ENCODE results near the gene CAPN13.

CAPN13 gene

DNA sequence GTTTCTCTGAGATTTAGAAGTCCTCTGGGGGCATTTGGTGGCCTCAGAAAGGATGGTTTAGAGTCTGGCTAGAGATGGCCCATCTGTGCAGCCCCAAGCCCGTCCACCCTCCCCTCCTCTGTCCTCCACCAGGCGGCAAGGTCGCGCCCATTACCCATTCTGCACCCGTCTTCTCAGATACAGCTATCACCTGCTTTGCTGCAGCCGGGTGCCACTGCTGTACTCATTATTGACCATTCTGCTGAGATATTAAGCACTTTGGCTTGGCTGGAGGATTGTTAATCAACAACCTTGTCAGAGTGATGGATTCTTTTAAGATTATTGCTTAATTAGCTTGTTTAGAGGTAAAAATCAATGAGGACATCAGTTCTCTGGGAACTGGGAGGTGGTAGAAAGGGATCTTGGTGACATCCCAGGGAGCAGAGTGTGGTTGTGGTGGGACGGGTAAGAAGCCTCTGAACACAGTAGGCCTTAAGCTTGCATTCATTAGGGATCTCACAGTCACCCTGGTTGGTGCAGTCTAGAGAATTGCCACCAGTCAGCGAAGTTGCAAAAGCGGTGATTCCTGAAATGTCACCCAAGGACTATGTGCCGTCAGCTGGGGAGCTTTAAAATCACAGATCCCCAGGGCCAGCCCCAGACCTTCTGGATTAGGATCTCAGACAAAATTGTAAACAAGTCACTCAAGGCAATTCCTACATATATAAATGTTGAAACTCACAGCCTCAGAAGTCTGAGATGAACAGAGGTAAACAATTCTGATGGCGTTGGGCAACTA is 90.9 kb downstream of the CAPN13 start:
- TF ChIP-seq GATA3 (IDR thresholded peaks at IDR 0.05; ENCODE audit: low read depth, low read length) (no peak), GATA2 (IDR thresholded peaks at IDR 0.05; ENCODE audit: low read depth, low read length) (no peak)

GRCh38 chr2:30714811-30715709 is 92.2 kb downstream of the CAPN13 start:
- no peak for TF ChIP-seq GATA3 (IDR thresholded peaks at IDR 0.05; ENCODE audit: low read depth, low read length)
- no peak for TF ChIP-seq GATA2 (IDR thresholded peaks at IDR 0.05; ENCODE audit: low read depth, low read length)

DNA sequence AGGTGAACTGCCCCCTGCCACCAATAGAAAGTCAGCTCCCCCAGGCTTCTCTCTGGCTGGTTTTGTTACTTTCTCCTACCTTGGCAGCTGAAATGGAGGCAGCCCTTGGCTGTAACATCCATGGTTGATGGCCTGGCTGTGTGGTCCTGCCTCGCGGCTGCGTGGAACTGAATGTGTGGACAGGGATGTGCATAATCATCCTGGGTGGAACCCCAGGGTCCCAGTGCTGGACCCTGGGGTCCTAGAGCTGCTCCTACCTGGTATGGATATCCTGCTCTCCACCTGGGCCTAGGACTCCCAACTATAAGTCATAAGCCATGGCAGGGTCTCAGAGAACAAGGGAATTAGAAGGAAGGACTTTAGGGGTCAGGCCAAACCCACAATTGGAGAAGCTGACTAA is 93.5 kb downstream of the CAPN13 start:
- TF ChIP-seq GATA2 (IDR thresholded peaks at IDR 0.05; ENCODE audit: low read depth, low read length), result no peak
- TF ChIP-seq GATA3 (IDR thresholded peaks at IDR 0.05; ENCODE audit: low read depth, low read length), result no peak

- TF ChIP-seq GATA2 (IDR thresholded peaks at IDR 0.05; ENCODE audit: low read depth, low read length) (no peak), GATA3 (IDR thresholded peaks at IDR 0.05; ENCODE audit: low read depth, low read length) (no peak)
Observed at GRCh38 chr2:30711646-30712085, 95.6 kb downstream of the CAPN13 start.

DNA sequence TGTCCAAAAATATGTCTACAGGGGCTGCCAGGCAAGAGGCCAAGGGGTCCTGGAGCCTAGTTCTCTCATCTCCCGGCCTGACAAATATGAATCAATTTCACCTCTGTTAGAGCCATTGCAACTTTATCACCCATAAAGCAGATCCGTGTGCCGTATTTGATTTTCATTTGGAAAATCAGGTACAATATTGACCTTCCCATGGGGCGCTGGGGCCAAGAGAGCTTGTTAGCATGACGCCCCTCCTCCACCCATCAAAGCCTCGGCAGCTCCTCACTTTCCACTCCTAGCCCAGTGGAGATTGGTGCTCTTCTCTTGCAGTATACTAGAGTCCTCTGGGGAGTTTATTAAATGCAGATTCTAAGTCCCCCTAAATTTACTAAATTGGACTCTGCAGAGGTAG is 96.8 kb downstream of the CAPN13 start:
- no peak for TF ChIP-seq GATA3 (IDR thresholded peaks at IDR 0.05; ENCODE audit: low read depth, low read length)
- no peak for TF ChIP-seq GATA2 (IDR thresholded peaks at IDR 0.05; ENCODE audit: low read depth, low read length)

DNA sequence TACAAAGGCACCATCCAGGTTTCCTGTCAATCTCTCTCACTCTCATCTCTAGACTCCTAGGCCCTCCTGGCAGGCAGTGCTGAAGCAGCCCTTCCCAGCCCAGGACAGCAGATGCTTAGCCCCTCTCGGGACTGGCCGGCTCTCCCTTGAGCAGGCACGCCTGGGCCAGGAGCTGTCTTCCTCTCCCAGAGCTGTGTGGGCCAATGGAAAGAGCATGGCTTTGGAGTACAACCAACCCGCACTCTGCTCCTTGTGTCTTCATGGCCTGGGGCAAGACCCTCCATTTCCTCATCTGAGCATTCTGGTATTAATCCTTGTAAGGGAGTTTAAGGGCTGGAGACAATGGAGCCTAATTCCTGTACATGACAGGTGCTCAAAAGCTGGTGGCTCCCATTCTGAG is 97.2 kb downstream of the CAPN13 start:
- TF ChIP-seq GATA2 (IDR thresholded peaks at IDR 0.05; ENCODE audit: low read depth, low read length), result no peak
- TF ChIP-seq GATA3 (IDR thresholded peaks at IDR 0.05; ENCODE audit: low read depth, low read length), result no peak

DNA sequence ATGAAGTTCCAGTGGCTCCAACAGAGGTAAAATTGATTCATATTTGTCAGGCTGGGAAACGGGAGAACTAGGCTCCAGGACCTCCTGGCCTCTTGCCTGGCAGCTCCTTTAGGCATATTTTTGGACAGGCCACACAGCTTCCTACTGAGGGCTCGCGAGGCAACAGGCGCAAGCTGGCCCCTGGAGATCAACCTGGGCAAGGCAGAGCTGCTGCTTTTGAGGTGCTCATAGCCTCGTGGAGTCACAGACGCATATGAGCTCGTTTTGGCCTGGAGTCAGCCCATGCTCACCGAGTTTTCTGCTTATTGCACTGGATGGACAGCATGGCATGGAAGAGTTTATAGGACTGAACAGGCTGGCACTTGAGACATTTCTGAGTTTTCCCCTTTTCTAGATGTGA is 97.7 kb downstream of the CAPN13 start:
- TF ChIP-seq GATA2 (IDR thresholded peaks at IDR 0.05; ENCODE audit: low read depth, low read length), result no peak
- no peak for TF ChIP-seq GATA3 (IDR thresholded peaks at IDR 0.05; ENCODE audit: low read depth, low read length)

- TF ChIP-seq GATA3 (IDR thresholded peaks at IDR 0.05; ENCODE audit: low read depth, low read length) (no peak), GATA2 (IDR thresholded peaks at IDR 0.05; ENCODE audit: low read depth, low read length) (no peak)
Observed at GRCh38 chr2:30708491-30709290, 98.6 kb downstream of the CAPN13 start.

GRCh38 chr2:30707304-30707903 is 99.8 kb downstream of the CAPN13 start:
- TF ChIP-seq GATA3 (IDR thresholded peaks at IDR 0.05; ENCODE audit: low read depth, low read length) (no peak), GATA2 (IDR thresholded peaks at IDR 0.05; ENCODE audit: low read depth, low read length) (no peak)

DNA sequence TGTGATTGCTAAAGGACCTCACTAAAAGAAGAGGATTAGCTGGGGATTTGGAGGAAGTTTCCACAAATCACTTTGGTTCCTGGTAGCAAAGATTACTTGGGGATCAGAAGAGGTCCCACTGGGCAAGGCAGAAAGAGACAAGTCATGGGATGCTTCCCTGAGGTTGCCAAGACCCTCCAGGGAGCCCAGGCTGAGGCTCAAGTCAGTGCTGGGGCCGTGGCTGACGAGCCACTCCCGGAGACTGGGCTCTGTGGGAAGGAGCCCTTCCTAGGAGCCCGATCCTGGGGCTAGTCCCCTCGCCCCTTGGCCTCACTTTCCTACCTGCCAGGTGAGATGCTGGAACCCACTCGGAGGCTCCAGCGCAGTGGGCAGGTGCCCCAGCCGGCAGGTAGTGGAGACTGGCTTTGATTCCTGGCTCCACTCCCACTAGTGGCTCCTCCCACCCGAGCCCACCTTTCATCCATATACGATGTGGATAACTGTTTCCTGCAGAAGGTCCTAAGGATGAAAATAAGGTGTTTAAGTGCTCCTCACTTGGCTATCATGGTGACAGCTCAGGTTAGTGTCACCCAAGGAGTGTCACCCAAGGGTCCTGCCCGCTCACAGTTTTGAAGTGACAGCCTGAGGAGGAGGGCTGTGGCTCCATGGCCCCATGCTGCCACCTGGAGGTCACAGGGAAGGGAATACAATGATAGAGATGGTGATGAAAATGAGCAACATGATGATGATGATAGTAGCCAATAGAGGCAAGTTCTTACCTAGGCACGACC is 100.5 kb downstream of the CAPN13 start:
- no peak; the same call in 1 of the 2 replicates for TF ChIP-seq GATA2 (IDR thresholded peaks at IDR 0.05; ENCODE audit: low read depth, low read length)
- TF ChIP-seq GATA3 (IDR thresholded peaks at IDR 0.05; ENCODE audit: low read depth, low read length), result no peak

- TF ChIP-seq GATA3 (IDR thresholded peaks at IDR 0.05; ENCODE audit: low read depth, low read length) (no peak), GATA2 (IDR thresholded peaks at IDR 0.05; ENCODE audit: low read depth, low read length) (no peak)
Observed at GRCh38 chr2:30705711-30706533, 101.3 kb downstream of the CAPN13 start.

- TF ChIP-seq GATA2 (IDR thresholded peaks at IDR 0.05; ENCODE audit: low read depth, low read length) (no peak), GATA3 (IDR thresholded peaks at IDR 0.05; ENCODE audit: low read depth, low read length) (no peak)
Observed at GRCh38 chr2:30705056-30705455, 102.2 kb downstream of the CAPN13 start.

Measured in SH-SY5Y (cell line).